Neural progenitor cell (in vitro differentiated cells): ENCODE data around the gene RAB36. TPM values are rescaled to one million over a fixed set of nuclear protein-coding genes. Genes with fewer than 3 reads are reported as not detected.

Experiments
- DNase-seq: peaks from one replicate; pipeline ENCODE4 v3.0.0-alpha.2; 2016; ENCODE audit warnings: low spot score
- H2AFZ ChIP-seq: fragments of 200-600 bp; sonication (generic); replicated peaks from 2 replicates; pipeline ENCODE4 v1.6.1; 2016; ENCODE audit warnings: antibody characterized with exemption
- H3F3A ChIP-seq: fragments of 200-600 bp; sonication (generic); 2 replicates; pipeline ENCODE4 v1.6.1; 2016; ENCODE audit warnings: antibody characterized with exemption, low read depth
- H3K27ac ChIP-seq: fragments of 200-600 bp; sonication (generic); 2 replicates; pipeline ENCODE4 v1.5.1; 2016; ENCODE audit warnings: mild to moderate bottlenecking
- H3K27me3 ChIP-seq: fragments of 200-600 bp; sonication (generic); 2 replicates; pipeline ENCODE4 v1.6.1; 2016; ENCODE audit warnings: mild to moderate bottlenecking, moderate library complexity
- H3K36me3 ChIP-seq: fragments of 200-600 bp; sonication (generic); 2 replicates; pipeline ENCODE4 v1.5.1; 2016
- H3K4me1 ChIP-seq: fragments of 200-600 bp; sonication (generic); 2 replicates; pipeline ENCODE4 v1.6.1; 2016; ENCODE audit warnings: mixed run types
- H3K4me2 ChIP-seq: fragments of 200-600 bp; sonication (generic); 2 replicates; pipeline ENCODE4 v1.6.1; 2016
- H3K4me3 ChIP-seq: fragments of 200-600 bp; sonication (generic); 2 replicates; pipeline ENCODE4 v1.5.1; 2016
- H3K79me2 ChIP-seq: fragments of 200-600 bp; sonication (generic); 2 replicates; pipeline ENCODE4 v1.6.1; 2016; ENCODE audit warnings: low read depth
- H3K9ac ChIP-seq: fragments of 200-600 bp; sonication (generic); 2 replicates; pipeline ENCODE4 v1.6.1; 2016
- H3K9me3 ChIP-seq: fragments of 200-600 bp; sonication (generic); 2 replicates; pipeline ENCODE4 v1.5.1; 2016; ENCODE audit warnings: low read depth
- H4K20me1 ChIP-seq: fragments of 200-600 bp; sonication (generic); 2 replicates; pipeline ENCODE4 v1.6.1; 2016; ENCODE audit warnings: low read depth
- H3K27ac Mint-ChIP-seq: 3 replicates; pipeline ENCODE4 v1.8.0; 2021; ENCODE audit warnings: mixed read lengths
- H3K27me3 Mint-ChIP-seq: 2 replicates; pipeline ENCODE4 v1.8.0; 2022; ENCODE audit warnings: low read depth, mild to moderate bottlenecking, inconsistent platforms, moderate library complexity, mixed read lengths; ENCODE audit not compliant: insufficient read depth
- H3K36me3 Mint-ChIP-seq: 3 replicates; pipeline ENCODE4 v1.8.0; 2021; ENCODE audit warnings: mixed read lengths
- H3K4me1 Mint-ChIP-seq: 3 replicates; pipeline ENCODE4 v1.8.0; 2021; ENCODE audit warnings: mixed read lengths
- H3K4me3 Mint-ChIP-seq: 3 replicates; pipeline ENCODE4 v1.8.0; 2021; ENCODE audit warnings: mild to moderate bottlenecking, moderate library complexity, mixed read lengths
- H3K9me3 Mint-ChIP-seq: 3 replicates; pipeline ENCODE4 v1.8.0; 2020; ENCODE audit warnings: mixed read lengths
- CTCF ChIP-seq: fragments of 200-600 bp; sonication (generic); IDR thresholded peaks from 2 replicates; pipeline ENCODE4 v1.5.1; 2017; ENCODE audit warnings: antibody characterized with exemption, mild to moderate bottlenecking
- EZH2 ChIP-seq: fragments of 200-600 bp; sonication (generic); IDR thresholded peaks from 2 replicates; pipeline ENCODE4 v1.6.1; 2017; ENCODE audit warnings: antibody characterized with exemption, mild to moderate bottlenecking, moderate library complexity
- EZH2phosphoT487 ChIP-seq: fragments of 200-600 bp; sonication (generic); IDR thresholded peaks from 2 replicates; pipeline ENCODE4 v1.6.1; 2017; ENCODE audit warnings: antibody characterized with exemption
- total RNA-seq: library from RNA; depleted of rRNA; stranded (reverse); fragments of >200 nt; gene quantifications from 2 replicates; pipeline ENCODE4 v1.2.3, GENCODE V29; 2015; ENCODE audit warnings: low replicate concordance

RAB36 gene
- total RNA-seq, 1 donor from 2014 or later = 2.9 TPM

- Histone ChIP-seq H3K27ac (no peak overlapping the region), H3K9me3 (no peaks in the 10 kb centered on the region), H3K4me3 (no peak overlapping the region), H3K27me3 (no peaks in the 10 kb centered on the region), H3K4me2 (no peak overlapping the region), H3K4me1 (no peaks in the 10 kb centered on the region), H3K9ac (no peak overlapping the region), H4K20me1 (peaks cover 39% of the 10 kb centered on the region), H2AFZ (no peak overlapping the region), H3K79me2 (no peaks in the 10 kb centered on the region), H3F3A (no peaks in the 10 kb centered on the region), H3K36me3 (no peaks in the 10 kb centered on the region)
- H3K27me3 Mint-ChIP-seq = peaks cover 5% of the 10 kb centered on the region
- no peak overlapping the region for H3K27ac Mint-ChIP-seq
- peaks cover 6% of the 10 kb centered on the region for H3K4me1 Mint-ChIP-seq
- H3K36me3 Mint-ChIP-seq = peaks cover 3% of the 10 kb centered on the region
- no peak for TF ChIP-seq EZH2phosphoT487
- TF ChIP-seq EZH2 = no peak
- TF ChIP-seq CTCF = no peak
- no peak overlapping the region for H3K4me3 Mint-ChIP-seq
- DNase-seq = no peak
- H3K9me3 Mint-ChIP-seq = no peaks in the 10 kb centered on the region
Observed at GRCh38 chr22:23106906-23107367, 38.3 kb upstream of the RAB36 start.

- Histone ChIP-seq H2AFZ (no peak overlapping the region), H3K4me3 (no peak overlapping the region), H3K9me3 (no peaks in the 10 kb centered on the region), H3K4me2 (no peak overlapping the region), H3K79me2 (no peaks in the 10 kb centered on the region), H3K9ac (no peak overlapping the region), H3K4me1 (no peaks in the 10 kb centered on the region), H3K27ac (no peak overlapping the region), H3K27me3 (no peaks in the 10 kb centered on the region), H4K20me1 (peaks cover 35% of the 10 kb centered on the region), H3F3A (no peaks in the 10 kb centered on the region), H3K36me3 (no peaks in the 10 kb centered on the region)
- TF ChIP-seq CTCF (no peak), EZH2 (no peak), EZH2phosphoT487 (no peak)
- H3K27ac Mint-ChIP-seq = no peak overlapping the region
- H3K4me1 Mint-ChIP-seq = peaks cover 6% of the 10 kb centered on the region
- H3K4me3 Mint-ChIP-seq = no peak overlapping the region
- peaks cover 5% of the 10 kb centered on the region for H3K27me3 Mint-ChIP-seq
- H3K36me3 Mint-ChIP-seq = peaks cover 3% of the 10 kb centered on the region
- no peaks in the 10 kb centered on the region for H3K9me3 Mint-ChIP-seq
- DNase-seq = no peak
Observed at GRCh38 chr22:23107487-23108248, 37.6 kb upstream of the RAB36 start.

- H3K36me3 ChIP-seq = no peaks in the 10 kb centered on the region
- no peaks in the 10 kb centered on the region for H3F3A ChIP-seq
- Mint-ChIP-seq H3K9me3 (no peaks in the 10 kb centered on the region), H3K27me3 (peaks cover 5% of the 10 kb centered on the region), H3K4me3 (no peak overlapping the region), H3K4me1 (peaks cover 6% of the 10 kb centered on the region), H3K27ac (no peak overlapping the region), H3K36me3 (peaks cover 2% of the 10 kb centered on the region)
- TF ChIP-seq CTCF (no peak), EZH2phosphoT487 (no peak), EZH2 (no peak)
- H3K27me3 ChIP-seq = no peaks in the 10 kb centered on the region
- H3K4me1 ChIP-seq = no peaks in the 10 kb centered on the region
- H4K20me1 ChIP-seq = peaks cover 39% of the 10 kb centered on the region
- H3K79me2 ChIP-seq = no peaks in the 10 kb centered on the region
- no peak overlapping the region for H3K9ac ChIP-seq
- no peak overlapping the region for H3K4me3 ChIP-seq
- H2AFZ ChIP-seq = no peak overlapping the region
- DNase-seq = no peak
- H3K4me2 ChIP-seq = no peak overlapping the region
- H3K27ac ChIP-seq = no peak overlapping the region
- H3K9me3 ChIP-seq = no peaks in the 10 kb centered on the region
Observed at GRCh38 chr22:23108249-23109078, 36.8 kb upstream of the RAB36 start.
